ENCODE measurements around the gene CFAP298.

- TF ChIP-seq, protein P1, sequence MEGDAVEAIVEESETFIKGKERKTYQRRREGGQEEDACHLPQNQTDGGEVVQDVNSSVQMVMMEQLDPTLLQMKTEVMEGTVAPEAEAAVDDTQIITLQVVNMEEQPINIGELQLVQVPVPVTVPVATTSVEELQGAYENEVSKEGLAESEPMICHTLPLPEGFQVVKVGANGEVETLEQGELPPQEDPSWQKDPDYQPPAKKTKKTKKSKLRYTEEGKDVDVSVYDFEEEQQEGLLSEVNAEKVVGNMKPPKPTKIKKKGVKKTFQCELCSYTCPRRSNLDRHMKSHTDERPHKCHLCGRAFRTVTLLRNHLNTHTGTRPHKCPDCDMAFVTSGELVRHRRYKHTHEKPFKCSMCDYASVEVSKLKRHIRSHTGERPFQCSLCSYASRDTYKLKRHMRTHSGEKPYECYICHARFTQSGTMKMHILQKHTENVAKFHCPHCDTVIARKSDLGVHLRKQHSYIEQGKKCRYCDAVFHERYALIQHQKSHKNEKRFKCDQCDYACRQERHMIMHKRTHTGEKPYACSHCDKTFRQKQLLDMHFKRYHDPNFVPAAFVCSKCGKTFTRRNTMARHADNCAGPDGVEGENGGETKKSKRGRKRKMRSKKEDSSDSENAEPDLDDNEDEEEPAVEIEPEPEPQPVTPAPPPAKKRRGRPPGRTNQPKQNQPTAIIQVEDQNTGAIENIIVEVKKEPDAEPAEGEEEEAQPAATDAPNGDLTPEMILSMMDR (conservative IDR thresholded peaks at IDR 0.05), result no peak
- TF ChIP-seq EZH2 (IDR thresholded peaks at IDR 0.05; ENCODE audit: low read depth), result no peak
Measured at GRCh38 chr21:32597205-32597604, 15.0 kb downstream of the CFAP298 start.
